GM19193 (cell line): ENCODE data around the gene ISOC2.

Source experiments
- POLR2A ChIP-seq: IDR thresholded peaks from 4 replicates; pipeline ENCODE4 v1.6.1; 2011; ENCODE audit not compliant: insufficient read depth, insufficient read length; ENCODE audit errors: extremely low read depth

Gene ISOC2, protein sequence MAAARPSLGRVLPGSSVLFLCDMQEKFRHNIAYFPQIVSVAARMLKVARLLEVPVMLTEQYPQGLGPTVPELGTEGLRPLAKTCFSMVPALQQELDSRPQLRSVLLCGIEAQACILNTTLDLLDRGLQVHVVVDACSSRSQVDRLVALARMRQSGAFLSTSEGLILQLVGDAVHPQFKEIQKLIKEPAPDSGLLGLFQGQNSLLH

DNA sequence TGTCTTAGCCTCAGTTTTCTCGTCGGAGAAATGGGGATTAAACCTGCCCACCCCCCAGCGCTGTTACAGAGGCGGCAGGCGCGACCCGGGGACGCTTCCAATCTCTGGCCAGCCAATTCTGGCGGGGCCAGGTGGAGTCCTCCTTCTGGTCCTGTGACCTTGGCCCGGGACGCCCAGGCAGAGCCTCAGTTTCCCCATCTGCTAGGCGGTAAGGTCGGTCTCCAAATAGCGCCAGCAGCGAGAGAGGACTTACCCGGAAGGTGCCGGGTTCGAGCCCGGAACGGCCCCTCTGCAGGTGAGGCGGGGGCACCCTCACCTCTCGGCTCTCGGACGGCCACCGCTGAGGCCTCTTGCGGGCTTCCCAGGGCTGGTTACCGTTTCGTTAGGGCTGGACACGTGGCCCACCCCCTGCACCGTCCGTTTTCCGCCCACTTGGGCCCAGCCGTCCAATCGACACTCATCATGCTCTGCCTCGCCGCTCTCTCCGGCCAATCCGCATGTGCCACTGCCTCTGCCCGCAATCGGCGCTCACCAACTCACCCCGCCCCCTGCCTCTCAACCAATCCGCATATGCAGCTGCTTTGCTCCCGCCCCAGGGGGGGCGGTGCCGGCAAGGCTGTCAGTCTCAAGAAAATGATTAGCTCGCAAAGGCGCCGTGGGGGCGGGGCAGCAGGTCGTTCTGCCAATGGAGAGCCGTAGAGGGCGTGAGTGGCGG, at the start of gene ISOC2:
Gene ISOC2 (minus strand): TSS at position 384 of the 715 bp plus-strand sequence. CDS start 5,156 bp downstream, outside the sequence.
- peak; percentile 82 for TF ChIP-seq POLR2A

DNA sequence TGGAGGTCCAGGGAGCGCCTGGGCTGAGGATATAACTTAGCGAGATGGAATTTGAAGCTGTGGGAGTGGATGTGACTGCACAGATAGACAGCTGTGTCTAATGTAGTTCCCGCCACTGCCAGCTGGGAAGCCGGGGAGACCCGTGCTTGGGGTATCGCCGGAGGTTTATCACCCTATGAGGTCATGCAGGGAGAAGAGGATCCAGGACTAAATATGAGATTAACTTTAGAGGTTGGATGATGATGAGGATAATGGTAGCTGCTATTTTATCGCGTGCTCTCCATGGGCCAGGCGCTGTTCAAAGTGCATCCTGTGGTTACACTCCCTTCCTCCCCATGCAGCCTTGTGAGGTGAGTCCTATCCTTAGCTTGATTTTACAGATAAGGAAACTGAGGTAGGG, 46.7 kb upstream of the ISOC2 start:
- no peak for TF ChIP-seq POLR2A

DNA sequence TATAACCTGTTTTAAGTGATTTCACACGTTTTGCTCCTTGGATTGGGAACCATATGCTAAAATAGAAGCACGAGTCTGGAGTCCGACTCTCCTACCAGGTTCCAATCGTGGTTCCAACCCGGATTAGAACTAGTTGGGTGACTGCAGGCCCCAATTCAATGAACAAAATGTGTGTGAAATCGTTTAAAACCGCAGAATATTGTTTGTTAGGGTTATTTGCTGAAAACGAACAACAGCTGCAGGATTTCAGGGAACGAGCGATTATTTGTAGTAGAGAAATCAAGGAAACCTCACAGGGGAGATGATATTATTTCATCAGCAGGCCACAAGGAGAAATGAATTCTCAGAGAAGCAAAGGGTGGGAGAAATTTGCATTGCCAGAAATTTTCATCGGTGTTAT, 43.5 kb upstream of the ISOC2 start:
- no peak for TF ChIP-seq POLR2A

- TF ChIP-seq POLR2A, result no peak
Measured at GRCh38 chr19:55504252-55504603, 42.8 kb upstream of the ISOC2 start.

DNA sequence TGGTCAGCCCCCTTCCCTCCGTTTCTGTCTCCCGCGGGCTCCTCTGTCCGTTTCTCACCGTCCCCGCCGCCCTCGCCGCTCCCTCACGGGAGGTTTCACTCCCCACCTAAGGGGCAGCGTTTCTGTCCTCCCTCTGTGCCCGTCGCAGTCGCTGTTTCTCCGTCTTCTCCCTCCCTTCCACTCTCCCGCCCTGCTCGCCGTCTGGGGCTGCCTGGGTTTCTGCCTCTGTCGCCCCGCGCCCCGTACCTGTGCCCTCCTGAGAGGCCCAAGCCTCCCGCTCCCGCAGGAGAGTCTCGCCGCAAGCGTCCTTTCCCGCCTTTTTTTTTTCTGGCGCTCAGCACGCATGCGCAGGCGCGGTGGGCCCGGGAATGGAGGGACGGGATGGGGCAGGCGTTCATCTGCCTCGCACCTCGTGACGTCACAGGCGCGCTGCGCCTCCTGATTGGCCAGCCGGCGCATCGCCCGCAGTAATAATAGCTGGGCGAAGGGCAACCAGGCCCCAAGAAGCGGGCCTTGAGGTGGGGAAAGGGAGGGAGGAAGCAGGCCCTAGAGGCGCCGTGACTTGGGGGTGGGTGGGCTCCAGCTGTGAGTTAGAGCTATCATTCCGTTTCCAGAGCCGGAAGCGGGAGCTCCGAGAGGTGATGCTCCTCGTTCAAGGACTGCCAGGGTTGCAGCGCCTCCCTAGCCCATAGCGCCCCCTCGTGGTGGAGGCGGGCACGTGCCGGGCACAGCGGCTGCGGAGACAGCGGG, 42.2 kb upstream of the ISOC2 start:
- TF ChIP-seq POLR2A, result no peak

DNA sequence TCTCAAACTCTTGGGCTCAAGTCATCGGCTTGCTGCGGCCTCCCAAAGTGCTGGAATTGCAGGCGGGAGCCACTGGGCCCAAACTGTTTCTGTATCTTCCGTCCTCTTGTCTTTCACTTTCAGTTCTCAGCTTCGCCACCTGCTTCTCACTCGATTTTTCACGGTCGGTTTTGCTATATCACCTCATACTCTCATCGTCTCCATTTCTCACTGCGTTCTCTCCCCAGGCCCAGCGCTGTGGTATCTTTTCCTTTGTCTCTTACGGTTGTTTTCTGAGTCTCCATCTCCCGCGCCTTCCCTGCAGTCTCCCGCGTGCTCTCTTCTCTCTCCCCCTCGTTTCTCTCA, 41.7 kb upstream of the ISOC2 start:
- TF ChIP-seq POLR2A, result no peak

- no peak for TF ChIP-seq POLR2A
Measured at GRCh38 chr19:55502197-55502952, 40.9 kb upstream of the ISOC2 start.

DNA sequence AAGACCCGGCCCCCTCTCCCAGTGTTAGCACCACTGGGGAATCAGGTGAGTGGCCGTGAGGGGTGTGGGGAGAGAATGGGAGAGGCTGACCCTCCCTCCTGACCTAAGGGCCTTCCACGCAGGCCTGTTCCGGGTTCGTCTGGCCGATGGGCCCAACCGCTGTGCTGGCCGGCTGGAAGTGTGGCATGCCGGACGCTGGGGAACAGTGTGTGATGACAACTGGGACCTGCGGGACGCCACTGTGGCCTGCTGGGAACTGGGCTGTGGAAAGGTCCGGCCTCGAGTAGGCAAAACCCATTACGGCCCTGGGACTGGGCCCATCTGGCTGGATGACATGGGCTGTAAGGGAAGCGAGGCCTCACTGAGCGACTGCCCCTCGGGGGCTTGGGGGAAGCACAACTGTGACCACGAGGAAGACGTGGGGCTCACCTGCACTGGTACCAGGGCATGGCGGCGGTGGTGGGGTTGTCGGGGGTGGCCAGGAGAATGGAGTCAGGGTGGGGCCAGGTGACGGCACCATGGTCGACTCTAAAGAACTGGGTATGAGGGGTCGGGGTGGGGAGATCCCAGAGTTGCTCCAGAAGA, 39.0 kb upstream of the ISOC2 start:
- no peak for TF ChIP-seq POLR2A

GRCh38 chr19:55498246-55498840, 36.9 kb upstream of the ISOC2 start:
- no peak for TF ChIP-seq POLR2A

- TF ChIP-seq POLR2A, result no peak
Measured at GRCh38 chr19:55497763-55498162, 36.3 kb upstream of the ISOC2 start.

DNA sequence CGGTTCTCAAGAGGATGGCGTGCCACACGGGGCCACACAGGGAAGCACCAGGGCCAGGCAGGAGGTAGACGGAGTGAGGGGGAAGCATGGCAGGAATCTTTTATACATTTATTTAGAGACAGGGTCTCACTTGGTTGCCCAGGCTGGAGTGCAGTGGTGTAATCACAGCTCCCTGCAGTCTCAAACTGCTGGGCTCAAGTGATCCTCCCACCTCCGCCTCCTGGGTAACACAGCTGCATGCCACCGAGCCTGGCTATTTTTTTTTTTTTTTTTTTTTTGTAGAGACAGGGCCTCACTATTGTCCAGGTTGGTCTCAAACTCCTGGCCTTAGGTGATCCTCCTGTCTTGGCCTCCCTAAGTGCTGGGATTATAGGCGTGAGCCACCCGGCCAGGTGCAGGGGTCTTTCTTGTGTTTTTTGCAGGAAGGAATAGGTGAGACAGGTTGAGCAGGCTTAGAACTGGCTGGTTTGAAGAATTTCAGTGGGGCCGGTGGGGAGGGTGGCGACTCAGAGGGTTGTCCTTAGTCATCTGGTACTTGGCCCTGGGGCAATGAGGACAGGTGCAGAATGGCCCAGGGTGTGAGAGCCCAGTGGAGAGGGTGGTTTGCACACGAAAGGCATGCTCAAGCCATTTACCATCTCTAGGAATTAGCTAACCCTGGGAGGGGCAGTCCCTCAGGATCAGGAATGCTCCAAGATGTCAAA, 34.4 kb upstream of the ISOC2 start:
- no peak for TF ChIP-seq POLR2A

- TF ChIP-seq POLR2A, result no peak
Measured at GRCh38 chr19:55494172-55494761, 32.8 kb upstream of the ISOC2 start.

GRCh38 chr19:55493645-55494171, 32.3 kb upstream of the ISOC2 start:
- TF ChIP-seq POLR2A, result no peak

DNA sequence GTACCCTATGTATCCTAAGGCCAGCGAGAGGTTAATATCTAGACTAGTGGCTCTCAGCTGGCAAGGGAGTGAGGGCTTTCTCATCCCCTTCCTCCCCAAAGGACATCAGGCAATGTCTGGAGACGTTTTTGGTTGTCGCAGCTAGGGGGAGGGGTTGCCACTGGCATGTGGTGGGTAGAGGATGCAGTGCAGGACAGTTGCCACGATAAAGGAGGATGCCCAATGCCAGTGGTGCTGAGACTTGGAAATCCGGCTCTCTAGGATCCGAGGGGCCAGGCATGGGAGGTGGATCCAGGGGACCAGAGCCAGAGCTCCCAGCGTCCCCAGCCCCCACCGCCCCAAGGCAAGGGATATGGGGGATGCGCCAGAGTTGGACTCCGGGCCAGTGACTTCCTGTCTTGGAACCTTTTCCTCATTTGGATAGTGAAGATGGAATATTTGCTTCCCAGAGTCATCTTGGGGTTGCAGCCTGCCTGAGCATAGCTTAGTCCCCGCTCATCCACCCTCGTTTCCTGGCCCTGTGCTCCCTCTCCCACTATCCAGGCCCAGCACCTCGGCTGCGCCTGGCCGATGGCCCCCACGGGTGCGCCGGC, 31.7 kb upstream of the ISOC2 start:
- TF ChIP-seq POLR2A, result no peak
